NCI-H1930 (cell line): Measurements from ENCODE around the gene ESYT1.
A peak's percentile ranks its signal among the peaks of the same experiment; 100 is the strongest.

Experiments
- DNase-seq, 2 experiments: peaks; one replicate each; lab custom pipeline; 2025; lab: John Stamatoyannopoulos, UW

The ESYT1 gene

GRCh38 chr12:56127485-56127887 lies 581 bp upstream of the ESYT1 start:
- no peak for DNase-seq

GRCh38 chr12:56128670-56129205 lies 671 bp downstream of the ESYT1 start:
- DNase-seq = no peak

- DNase-seq = no peak
Observed at GRCh38 chr12:56129206-56129941, 1.3 kb downstream of the ESYT1 start.

- no peak for DNase-seq
Observed at GRCh38 chr12:56129942-56130495, 2.0 kb downstream of the ESYT1 start.

GRCh38 chr12:56130876-56131275 lies 2.8 kb downstream of the ESYT1 start:
- DNase-seq = no peak

GRCh38 chr12:56134897-56135296 lies 6.8 kb downstream of the ESYT1 start:
- DNase-seq = no peak

GRCh38 chr12:56137853-56138571 lies 9.9 kb downstream of the ESYT1 start:
- no peak for DNase-seq

GRCh38 chr12:56141946-56142784 lies 14.1 kb downstream of the ESYT1 start:
- DNase-seq = no peak

GRCh38 chr12:56143217-56143616 lies 15.2 kb downstream of the ESYT1 start:
- no peak for DNase-seq

GRCh38 chr12:56143870-56144269 lies 15.8 kb downstream of the ESYT1 start:
- DNase-seq = no peak

- no peak for DNase-seq
Observed at GRCh38 chr12:56145217-56145616, 17.1 kb downstream of the ESYT1 start.

- no peak for DNase-seq
Observed at GRCh38 chr12:56146492-56147460, 18.7 kb downstream of the ESYT1 start.

GRCh38 chr12:56150563-56150962 lies 22.5 kb downstream of the ESYT1 start:
- no peak for DNase-seq

GRCh38 chr12:56151672-56152131 lies 23.6 kb downstream of the ESYT1 start:
- peak; percentile 47 to 62 for DNase-seq

- peak; percentile 83 to 84 for DNase-seq
Observed at GRCh38 chr12:56152132-56152755, 24.2 kb downstream of the ESYT1 start, which contains the start of gene MYL6B. Gene MYL6B (plus strand): TSS chr12:56152587. CDS start chr12:56153919, 1,332 bp downstream.

GRCh38 chr12:56152756-56153677 lies 24.9 kb downstream of the ESYT1 start:
- no peak for DNase-seq

- no peak for DNase-seq
Observed at GRCh38 chr12:56153678-56154065, 25.6 kb downstream of the ESYT1 start.

- no peak for DNase-seq
Observed at GRCh38 chr12:56154246-56154771, 26.2 kb downstream of the ESYT1 start.

- no peak for DNase-seq
Observed at GRCh38 chr12:56154818-56155217, 26.8 kb downstream of the ESYT1 start.
